Adrenal gland (tissue), 5 donors: ENCODE measurements around the gene CLDN11.

Experiments used
- POLR2A ChIP-seq, 2 donors: fragments of 450-650 bp; IDR thresholded peaks; one replicate each; pipeline ENCODE4 v1.6.1; 2017; ENCODE audit warnings: antibody characterized with exemption in 2 of 2, mild to moderate bottlenecking in 2 of 2, moderate library complexity in 1 of 2
- TF ChIP-seq, protein P1 (sequence below), 6 experiments: fragments of 450-650 bp in 4 of 6; fragments of 200-600 bp in 2 of 6; sonication (generic) in 1 of 6; IDR thresholded peaks; 1 replicate in 5 of 6; 2 replicates in 1 of 6; pipeline versions ENCODE4 v1.5.1 to v1.8.0; 2016 to 2021; ENCODE audit warnings: antibody characterized with exemption in 6 of 6, mild to moderate bottlenecking in 2 of 6, moderate library complexity in 1 of 6
- donor health status: DM: no; HTN: no; CAD: no.

- TF ChIP-seq, protein P1, sequence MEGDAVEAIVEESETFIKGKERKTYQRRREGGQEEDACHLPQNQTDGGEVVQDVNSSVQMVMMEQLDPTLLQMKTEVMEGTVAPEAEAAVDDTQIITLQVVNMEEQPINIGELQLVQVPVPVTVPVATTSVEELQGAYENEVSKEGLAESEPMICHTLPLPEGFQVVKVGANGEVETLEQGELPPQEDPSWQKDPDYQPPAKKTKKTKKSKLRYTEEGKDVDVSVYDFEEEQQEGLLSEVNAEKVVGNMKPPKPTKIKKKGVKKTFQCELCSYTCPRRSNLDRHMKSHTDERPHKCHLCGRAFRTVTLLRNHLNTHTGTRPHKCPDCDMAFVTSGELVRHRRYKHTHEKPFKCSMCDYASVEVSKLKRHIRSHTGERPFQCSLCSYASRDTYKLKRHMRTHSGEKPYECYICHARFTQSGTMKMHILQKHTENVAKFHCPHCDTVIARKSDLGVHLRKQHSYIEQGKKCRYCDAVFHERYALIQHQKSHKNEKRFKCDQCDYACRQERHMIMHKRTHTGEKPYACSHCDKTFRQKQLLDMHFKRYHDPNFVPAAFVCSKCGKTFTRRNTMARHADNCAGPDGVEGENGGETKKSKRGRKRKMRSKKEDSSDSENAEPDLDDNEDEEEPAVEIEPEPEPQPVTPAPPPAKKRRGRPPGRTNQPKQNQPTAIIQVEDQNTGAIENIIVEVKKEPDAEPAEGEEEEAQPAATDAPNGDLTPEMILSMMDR (IDR thresholded peaks at IDR 0.05) = no peak
- no peak for TF ChIP-seq POLR2A (IDR thresholded peaks at IDR 0.05)
Measured at GRCh38 chr3:170405101-170405500, 13.6 kb upstream of the CLDN11 start.
